DND-41 (cell line): Measurements from ENCODE around the gene XCL1.

Source experiments
- ATAC-seq: fragments of 200-7000 bp; cut with Tn5 transposase; 3 replicates; pipeline ENCODE4 v1.9.1; 2021; ENCODE audit warnings: low read depth; ENCODE audit not compliant: insufficient read depth
- DNase-seq: peaks from one replicate; pipeline ENCODE4 v3.0.0-alpha.2; 2020
- H2AFZ ChIP-seq: 2 replicates; pipeline ENCODE4 v1.6.0; 2012; ENCODE audit warnings: low read depth, low read length
- H3K27ac ChIP-seq: 2 replicates; pipeline ENCODE4 v1.5.1; 2012; ENCODE audit warnings: low read length, inconsistent platforms
- H3K27me3 ChIP-seq: fragments of 200-600 bp; sonication (generic); 2 replicates; pipeline ENCODE4 v1.6.0; 2012; ENCODE audit warnings: low read length, mild to moderate bottlenecking, inconsistent platforms; ENCODE audit not compliant: insufficient read depth, poor library complexity
- H3K36me3 ChIP-seq: 2 replicates; pipeline ENCODE4 v1.5.1; 2012; ENCODE audit warnings: low read length, inconsistent platforms; ENCODE audit not compliant: insufficient read depth
- H3K4me1 ChIP-seq: 2 replicates; pipeline ENCODE4 v1.5.1; 2012; ENCODE audit warnings: mild to moderate bottlenecking, low read length; ENCODE audit not compliant: insufficient read depth
- H3K4me2 ChIP-seq: 2 replicates; pipeline ENCODE4 v1.6.0; 2012; ENCODE audit warnings: mild to moderate bottlenecking, moderate library complexity, low read length, inconsistent platforms; ENCODE audit not compliant: insufficient read depth
- H3K4me3 ChIP-seq, 2 experiments: fragments of 200-600 bp in 1 of 2; shearing (Covaris generic) in 1 of 2; 2 replicates each; pipeline ENCODE4 v1.5.1; 2012 to 2016; ENCODE audit warnings: inconsistent platforms in 2 of 2, low read length in 2 of 2, mild to moderate bottlenecking in 2 of 2, low read depth in 1 of 2, moderate library complexity in 1 of 2
- H3K79me2 ChIP-seq: 2 replicates; pipeline ENCODE4 v1.6.0; 2012; ENCODE audit warnings: low read length, inconsistent platforms; ENCODE audit not compliant: insufficient read depth
- H3K9ac ChIP-seq: 2 replicates; pipeline ENCODE4 v1.6.0; 2012; ENCODE audit warnings: low read depth, mild to moderate bottlenecking, inconsistent platforms, low read length, moderate library complexity
- H3K9me3 ChIP-seq: 2 replicates; pipeline ENCODE4 v1.5.1; 2012; ENCODE audit warnings: low read length, moderate library complexity, mild to moderate bottlenecking, inconsistent platforms; ENCODE audit not compliant: insufficient read depth, severe bottlenecking
- H4K20me1 ChIP-seq: 2 replicates; pipeline ENCODE4 v1.6.0; 2012; ENCODE audit warnings: low read length; ENCODE audit not compliant: insufficient read depth
- EZH2 ChIP-seq: IDR thresholded peaks from 3 replicates; pipeline ENCODE4 v1.6.1; 2012; ENCODE audit warnings: borderline replicate concordance, low read depth, mild to moderate bottlenecking, moderate library complexity, low read length, inconsistent platforms; ENCODE audit not compliant: severe bottlenecking
- TF ChIP-seq, protein P1 (sequence below): IDR thresholded peaks from 2 replicates; pipeline ENCODE4 v1.5.1; 2012; ENCODE audit warnings: borderline replicate concordance, low read length, moderate library complexity, mild to moderate bottlenecking; ENCODE audit not compliant: poor library complexity, severe bottlenecking; ENCODE audit errors: extremely low read depth

XCL1 gene

DNA sequence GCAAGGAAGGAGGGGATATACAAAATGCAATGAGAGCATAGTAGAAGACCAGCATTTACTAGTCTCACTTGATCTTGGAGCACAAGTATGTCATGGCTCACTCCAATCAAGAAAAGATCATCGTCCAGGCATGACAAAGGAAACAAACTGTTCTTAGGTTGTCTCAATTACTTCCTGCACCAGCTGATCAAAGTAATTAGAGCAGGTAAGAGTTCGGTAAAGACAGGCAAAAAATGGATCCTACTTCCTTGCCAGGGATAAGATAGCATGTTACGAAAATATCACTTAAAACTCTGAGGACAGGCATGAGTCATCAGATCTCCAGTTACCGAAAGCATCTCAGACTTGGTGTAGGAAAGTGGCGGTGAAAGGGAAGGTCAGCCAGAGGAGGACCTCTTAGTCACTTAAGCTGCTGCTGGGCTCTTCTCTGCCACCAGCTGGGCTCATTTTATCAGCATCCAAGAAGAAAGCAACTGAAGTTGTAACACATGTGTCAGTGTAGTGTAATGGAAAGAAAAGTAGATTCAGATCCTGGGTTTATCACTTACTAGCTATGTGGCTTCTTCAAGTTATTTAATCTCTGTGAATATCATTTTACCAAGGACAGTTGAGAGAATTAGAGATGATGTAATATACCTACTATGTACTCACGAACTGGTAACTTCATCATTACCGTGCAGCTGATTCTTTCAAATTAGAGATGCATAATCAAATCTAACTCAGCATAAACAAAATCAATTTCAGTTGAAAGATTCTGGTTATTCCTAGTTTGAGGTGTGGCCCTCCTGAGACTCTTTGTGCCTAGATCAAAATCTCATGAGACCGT, 46.8 kb downstream of the XCL1 start:
- Histone ChIP-seq H3K9me3 (no peaks in the 10 kb centered on the region), H3K36me3 (no peaks in the 10 kb centered on the region), H3K27ac (no peak overlapping the region), H3K4me3 (no peak overlapping the region), H3K9ac (no peak overlapping the region), H4K20me1 (no peaks in the 10 kb centered on the region), H2AFZ (no peak overlapping the region), H3K79me2 (no peaks in the 10 kb centered on the region), H3K27me3 (no peaks in the 10 kb centered on the region), H3K4me1 (no peaks in the 10 kb centered on the region), H3K4me2 (no peak overlapping the region)
- TF ChIP-seq, protein P1, sequence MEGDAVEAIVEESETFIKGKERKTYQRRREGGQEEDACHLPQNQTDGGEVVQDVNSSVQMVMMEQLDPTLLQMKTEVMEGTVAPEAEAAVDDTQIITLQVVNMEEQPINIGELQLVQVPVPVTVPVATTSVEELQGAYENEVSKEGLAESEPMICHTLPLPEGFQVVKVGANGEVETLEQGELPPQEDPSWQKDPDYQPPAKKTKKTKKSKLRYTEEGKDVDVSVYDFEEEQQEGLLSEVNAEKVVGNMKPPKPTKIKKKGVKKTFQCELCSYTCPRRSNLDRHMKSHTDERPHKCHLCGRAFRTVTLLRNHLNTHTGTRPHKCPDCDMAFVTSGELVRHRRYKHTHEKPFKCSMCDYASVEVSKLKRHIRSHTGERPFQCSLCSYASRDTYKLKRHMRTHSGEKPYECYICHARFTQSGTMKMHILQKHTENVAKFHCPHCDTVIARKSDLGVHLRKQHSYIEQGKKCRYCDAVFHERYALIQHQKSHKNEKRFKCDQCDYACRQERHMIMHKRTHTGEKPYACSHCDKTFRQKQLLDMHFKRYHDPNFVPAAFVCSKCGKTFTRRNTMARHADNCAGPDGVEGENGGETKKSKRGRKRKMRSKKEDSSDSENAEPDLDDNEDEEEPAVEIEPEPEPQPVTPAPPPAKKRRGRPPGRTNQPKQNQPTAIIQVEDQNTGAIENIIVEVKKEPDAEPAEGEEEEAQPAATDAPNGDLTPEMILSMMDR = no peak
- no peak for TF ChIP-seq EZH2
- ATAC-seq = no peak
- DNase-seq = no peak

DNA sequence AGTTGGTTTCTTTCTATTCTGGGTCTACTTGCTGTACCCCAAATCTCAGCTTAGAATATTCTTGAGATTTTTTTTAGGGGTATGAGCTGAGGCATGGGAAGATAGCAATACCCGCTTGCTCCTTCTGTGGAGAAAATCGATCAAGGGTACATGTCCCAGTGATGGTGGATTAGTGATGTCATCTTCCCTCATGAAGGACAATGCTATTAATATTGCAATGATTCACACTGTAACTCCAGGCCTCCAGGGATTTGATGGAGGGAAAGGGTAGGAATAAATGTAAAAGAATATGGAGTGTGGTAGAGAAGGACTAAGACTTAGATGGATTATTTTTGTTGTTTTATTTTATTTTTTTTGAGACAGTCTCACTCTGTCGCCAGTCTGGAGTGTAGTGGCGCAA, 47.4 kb downstream of the XCL1 start:
- no peaks in the 10 kb centered on the region for H3K27me3 ChIP-seq
- no peak for TF ChIP-seq EZH2
- TF ChIP-seq, protein P1 = no peak
- H3K4me2 ChIP-seq = no peak overlapping the region
- ATAC-seq = no peak
- no peaks in the 10 kb centered on the region for H3K4me1 ChIP-seq
- DNase-seq = no peak
- no peak overlapping the region for H3K27ac ChIP-seq
- no peaks in the 10 kb centered on the region for H3K79me2 ChIP-seq
- no peak overlapping the region for H3K4me3 ChIP-seq
- no peaks in the 10 kb centered on the region for H3K36me3 ChIP-seq
- no peaks in the 10 kb centered on the region for H4K20me1 ChIP-seq
- H3K9ac ChIP-seq = no peak overlapping the region
- H3K9me3 ChIP-seq = no peaks in the 10 kb centered on the region
- H2AFZ ChIP-seq = no peak overlapping the region

DNA sequence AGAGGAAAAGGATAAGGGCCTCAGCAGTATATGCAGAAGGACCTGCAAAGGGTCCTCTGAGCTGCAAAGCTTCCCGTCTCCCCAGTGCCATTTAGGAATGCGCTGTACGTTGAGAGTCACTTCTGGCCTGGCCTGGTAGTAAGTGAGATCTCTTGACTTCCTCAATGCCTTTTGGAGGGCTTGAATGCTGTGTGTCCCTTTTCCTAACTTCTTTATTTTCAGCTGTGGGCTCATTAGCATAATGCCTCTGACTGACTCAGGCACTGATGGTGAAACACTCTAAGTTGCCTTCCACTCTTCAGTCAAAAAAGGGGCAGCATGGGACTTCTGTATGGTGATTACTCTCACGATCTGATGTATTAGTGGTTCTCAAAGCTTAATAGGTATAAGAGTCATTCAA, 49.9 kb downstream of the XCL1 start:
- DNase-seq (no peak), ATAC-seq (no peak)
- Histone ChIP-seq H4K20me1 (no peaks in the 10 kb centered on the region), H3K4me3 (no peak overlapping the region), H3K9me3 (no peaks in the 10 kb centered on the region), H3K27ac (no peak overlapping the region), H3K79me2 (no peaks in the 10 kb centered on the region), H3K4me1 (no peaks in the 10 kb centered on the region), H3K4me2 (no peak overlapping the region), H3K27me3 (no peaks in the 10 kb centered on the region), H3K9ac (no peak overlapping the region), H2AFZ (no peak overlapping the region), H3K36me3 (no peaks in the 10 kb centered on the region)
- TF ChIP-seq EZH2 = no peak
- TF ChIP-seq, protein P1 = no peak

DNA sequence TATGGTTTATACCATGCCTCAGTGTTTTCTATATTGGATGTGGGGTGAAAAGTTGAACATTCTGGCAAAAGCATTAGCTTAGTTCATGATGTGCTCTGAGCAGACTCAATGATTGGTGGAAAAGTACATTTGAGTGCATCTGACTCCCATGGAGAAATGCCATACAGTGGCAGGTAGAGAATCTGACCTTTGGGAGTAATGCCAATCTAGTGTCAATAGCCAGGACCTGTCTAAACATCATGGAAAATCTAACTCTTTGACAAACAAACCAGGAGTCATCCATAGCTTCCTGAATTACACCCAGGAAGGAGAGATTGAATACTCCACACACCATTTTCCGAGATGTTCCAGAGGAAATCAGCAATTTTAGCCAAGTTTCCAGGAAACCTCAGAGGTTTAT, 51.0 kb downstream of the XCL1 start:
- no peaks in the 10 kb centered on the region for H3K4me1 ChIP-seq
- no peak overlapping the region for H3K4me2 ChIP-seq
- H4K20me1 ChIP-seq = no peaks in the 10 kb centered on the region
- no peak overlapping the region for H3K4me3 ChIP-seq
- no peaks in the 10 kb centered on the region for H3K27me3 ChIP-seq
- DNase-seq = no peak
- no peak overlapping the region for H3K27ac ChIP-seq
- H2AFZ ChIP-seq = no peak overlapping the region
- ATAC-seq = no peak
- H3K79me2 ChIP-seq = no peaks in the 10 kb centered on the region
- TF ChIP-seq, protein P1 = no peak
- TF ChIP-seq EZH2 = no peak
- H3K9me3 ChIP-seq = no peaks in the 10 kb centered on the region
- H3K36me3 ChIP-seq = no peaks in the 10 kb centered on the region
- no peak overlapping the region for H3K9ac ChIP-seq
